ENCODE data around the gene TSPAN14. TPM values are rescaled to one million over a fixed set of nuclear protein-coding genes. Genes with fewer than 3 reads are reported as not detected.

TSPAN14 gene
- polyA plus RNA-seq, 4 donors: 7.4 to 69.4 (median 32.4) TPM

- DNase-seq: no peak
- WGBS, 3 donors: 92 to 97% (median 95%) methylated on average over 5 of the region's 5 CpGs
- Histone ChIP-seq H3K27me3 (ENCODE audit: control insufficient read depth in 3 of 3, insufficient read depth in 3 of 3, low read length in 3 of 3) (no peaks in the 10 kb centered on the region), H3K36me3 (ENCODE audit: control insufficient read depth in 3 of 3, insufficient read depth in 2 of 3, low read depth in 1 of 3, low read length in 3 of 3) (peaks cover 0 to 22% (median 0%) of the 10 kb centered on the region in 3 donors), H3K9me3 (ENCODE audit: control insufficient read depth in 2 of 2, insufficient read depth in 1 of 2, low read depth in 1 of 2, low read length in 1 of 2) (peaks cover 0 to 16% of the 10 kb centered on the region in 2 donors), H3K27ac (ENCODE audit: low read depth in 1 of 3, low read length in 2 of 3) (no peak overlapping the region), H3K4me1 (ENCODE audit: control insufficient read depth in 3 of 3, insufficient read depth in 2 of 3, low read depth in 1 of 3, low read length in 2 of 3) (peaks cover 0 to 11% (median 8%) of the 10 kb centered on the region in 3 donors), H3K4me3 (ENCODE audit: low read depth in 1 of 3, low read length in 3 of 3) (no peak overlapping the region)
- no peak for FAIRE-seq
Measured at GRCh38 chr10:80480852-80481251, 26.7 kb downstream of the TSPAN14 start.

- FAIRE-seq (no peak), DNase-seq (no peak)
- H3K36me3 ChIP-seq (ENCODE audit: control insufficient read depth in 3 of 3, insufficient read depth in 2 of 3, low read depth in 1 of 3, low read length in 3 of 3): peaks cover 2 to 20% (median 2%) of the 10 kb centered on the region in 3 donors
- WGBS, 3 donors: 67 to 83% (median 81%) methylated on average over 6 of the region's 6 CpGs
- H3K4me1 ChIP-seq (ENCODE audit: control insufficient read depth in 3 of 3, insufficient read depth in 2 of 3, low read depth in 1 of 3, low read length in 2 of 3): peaks cover 0 to 15% (median 8%) of the 10 kb centered on the region in 3 donors
- no peaks in the 10 kb centered on the region for H3K27me3 ChIP-seq (ENCODE audit: control insufficient read depth in 3 of 3, insufficient read depth in 3 of 3, low read length in 3 of 3)
- no peak overlapping the region for H3K27ac ChIP-seq (ENCODE audit: low read depth in 1 of 3, low read length in 2 of 3)
- no peaks in the 10 kb centered on the region for H3K9me3 ChIP-seq (ENCODE audit: control insufficient read depth in 2 of 2, insufficient read depth in 1 of 2, low read depth in 1 of 2, low read length in 1 of 2)
- no peak overlapping the region for H3K4me3 ChIP-seq (ENCODE audit: low read depth in 1 of 3, low read length in 3 of 3)
Measured at GRCh38 chr10:80484243-80484642, 30.1 kb downstream of the TSPAN14 start.

- no peak for FAIRE-seq
Measured at GRCh38 chr10:80484676-80485075, 30.6 kb downstream of the TSPAN14 start.

GRCh38 chr10:80485076-80485945 is 31.2 kb downstream of the TSPAN14 start:
- no peaks in the 10 kb centered on the region for H3K27me3 ChIP-seq (ENCODE audit: control insufficient read depth in 3 of 3, insufficient read depth in 3 of 3, low read length in 3 of 3)
- peaks cover 0 to 15% (median 8%) of the 10 kb centered on the region in 3 donors for H3K4me1 ChIP-seq (ENCODE audit: control insufficient read depth in 3 of 3, insufficient read depth in 2 of 3, low read depth in 1 of 3, low read length in 2 of 3)
- FAIRE-seq: no peak
- H3K36me3 ChIP-seq (ENCODE audit: control insufficient read depth in 3 of 3, insufficient read depth in 2 of 3, low read depth in 1 of 3, low read length in 3 of 3): peaks cover 3 to 29% (median 10%) of the 10 kb centered on the region in 3 donors
- WGBS, 3 donors: 74 to 82% (median 79%) methylated on average over 10 of the region's 10 CpGs
- no peak for DNase-seq
- H3K27ac ChIP-seq (ENCODE audit: low read depth in 1 of 3, low read length in 2 of 3): peak overlapping the region in 1 of 3 donors; percentile 22
- H3K4me3 ChIP-seq (ENCODE audit: low read depth in 1 of 3, low read length in 3 of 3): no peak overlapping the region
- H3K9me3 ChIP-seq (ENCODE audit: control insufficient read depth in 2 of 2, insufficient read depth in 1 of 2, low read depth in 1 of 2, low read length in 1 of 2): no peaks in the 10 kb centered on the region

More at GRCh38 chr10:80484676-80485075, 30.6 kb downstream of the TSPAN14 start:
- Histone ChIP-seq H3K4me3 (ENCODE audit: low read depth in 1 of 3, low read length in 3 of 3) (no peak overlapping the region), H3K27ac (ENCODE audit: low read depth in 1 of 3, low read length in 2 of 3) (no peak overlapping the region), H3K36me3 (ENCODE audit: control insufficient read depth in 3 of 3, insufficient read depth in 2 of 3, low read depth in 1 of 3, low read length in 3 of 3) (peaks cover 3 to 24% (median 6%) of the 10 kb centered on the region in 3 donors), H3K4me1 (ENCODE audit: control insufficient read depth in 3 of 3, insufficient read depth in 2 of 3, low read depth in 1 of 3, low read length in 2 of 3) (peaks cover 0 to 15% (median 8%) of the 10 kb centered on the region in 3 donors), H3K9me3 (ENCODE audit: control insufficient read depth in 2 of 2, insufficient read depth in 1 of 2, low read depth in 1 of 2, low read length in 1 of 2) (no peaks in the 10 kb centered on the region), H3K27me3 (ENCODE audit: control insufficient read depth in 3 of 3, insufficient read depth in 3 of 3, low read length in 3 of 3) (no peaks in the 10 kb centered on the region)
- DNase-seq: no peak

- no peak overlapping the region for H3K4me3 ChIP-seq (ENCODE audit: low read depth in 1 of 3, low read length in 3 of 3)
- 63 to 81% (median 72%) methylated on average over 17 of the region's 17 CpGs for WGBS, 3 donors
- no peaks in the 10 kb centered on the region for H3K9me3 ChIP-seq (ENCODE audit: control insufficient read depth in 2 of 2, insufficient read depth in 1 of 2, low read depth in 1 of 2, low read length in 1 of 2)
- H3K27me3 ChIP-seq (ENCODE audit: control insufficient read depth in 3 of 3, insufficient read depth in 3 of 3, low read length in 3 of 3): no peaks in the 10 kb centered on the region
- FAIRE-seq (no peak), DNase-seq (no peak)
- peaks cover 3 to 33% (median 14%) of the 10 kb centered on the region in 3 donors for H3K36me3 ChIP-seq (ENCODE audit: control insufficient read depth in 3 of 3, insufficient read depth in 2 of 3, low read depth in 1 of 3, low read length in 3 of 3)
- H3K4me1 ChIP-seq (ENCODE audit: control insufficient read depth in 3 of 3, insufficient read depth in 2 of 3, low read depth in 1 of 3, low read length in 2 of 3): peaks cover 0 to 15% (median 8%) of the 10 kb centered on the region in 3 donors
- H3K27ac ChIP-seq (ENCODE audit: low read depth in 1 of 3, low read length in 2 of 3): peak overlapping the region in 2 of 3 donors; percentile 13 to 56
Measured at GRCh38 chr10:80485946-80486764, 32.0 kb downstream of the TSPAN14 start.

GRCh38 chr10:80486785-80487420 is 32.8 kb downstream of the TSPAN14 start:
- WGBS, 3 donors: 85 to 87% (median 85%) methylated on average over 9 of the region's 9 CpGs
- H3K4me3 ChIP-seq (ENCODE audit: low read depth in 1 of 3, low read length in 3 of 3): no peak overlapping the region
- no peaks in the 10 kb centered on the region for H3K9me3 ChIP-seq (ENCODE audit: control insufficient read depth in 2 of 2, insufficient read depth in 1 of 2, low read depth in 1 of 2, low read length in 1 of 2)
- H3K27ac ChIP-seq (ENCODE audit: low read depth in 1 of 3, low read length in 2 of 3): peak overlapping the region in 1 of 3 donors; percentile 12
- no peaks in the 10 kb centered on the region for H3K27me3 ChIP-seq (ENCODE audit: control insufficient read depth in 3 of 3, insufficient read depth in 3 of 3, low read length in 3 of 3)
- H3K36me3 ChIP-seq (ENCODE audit: control insufficient read depth in 3 of 3, insufficient read depth in 2 of 3, low read depth in 1 of 3, low read length in 3 of 3): peaks cover 3 to 39% (median 14%) of the 10 kb centered on the region in 3 donors
- FAIRE-seq: no peak
- H3K4me1 ChIP-seq (ENCODE audit: control insufficient read depth in 3 of 3, insufficient read depth in 2 of 3, low read depth in 1 of 3, low read length in 2 of 3): peaks cover 0 to 15% (median 8%) of the 10 kb centered on the region in 3 donors
- no peak for DNase-seq

GRCh38 chr10:80487421-80487785 is 33.3 kb downstream of the TSPAN14 start:
- H3K4me3 ChIP-seq (ENCODE audit: low read depth in 1 of 3, low read length in 3 of 3): no peak overlapping the region
- 77 to 83% (median 81%) methylated on average over 4 of the region's 4 CpGs for WGBS, 3 donors
- H3K27me3 ChIP-seq (ENCODE audit: control insufficient read depth in 3 of 3, insufficient read depth in 3 of 3, low read length in 3 of 3): no peaks in the 10 kb centered on the region
- no peak for FAIRE-seq
- no peak for DNase-seq
- peak overlapping the region in 1 of 3 donors; percentile 12 for H3K27ac ChIP-seq (ENCODE audit: low read depth in 1 of 3, low read length in 2 of 3)
- H3K9me3 ChIP-seq (ENCODE audit: control insufficient read depth in 2 of 2, insufficient read depth in 1 of 2, low read depth in 1 of 2, low read length in 1 of 2): no peaks in the 10 kb centered on the region
- peaks cover 0 to 15% (median 8%) of the 10 kb centered on the region in 3 donors for H3K4me1 ChIP-seq (ENCODE audit: control insufficient read depth in 3 of 3, insufficient read depth in 2 of 3, low read depth in 1 of 3, low read length in 2 of 3)
- peaks cover 3 to 42% (median 14%) of the 10 kb centered on the region in 3 donors for H3K36me3 ChIP-seq (ENCODE audit: control insufficient read depth in 3 of 3, insufficient read depth in 2 of 3, low read depth in 1 of 3, low read length in 3 of 3)

Measured in small intestine (tissue), 7 donors.